ENCODE measurements around the gene GULP1. TPM values are rescaled to one million over a fixed set of nuclear protein-coding genes. Genes with fewer than 3 reads are reported as not detected.

GULP1 gene
- total RNA-seq, 1 donor from 2014 or later = 70.1 TPM

- ATAC-seq (peak; percentile 55), DNase-seq (ENCODE audit: low spot score) (no peak)
- intact Hi-C loops (cut with DNase I) = no loop called here
Observed at GRCh38 chr2:188404341-188405004, 112.8 kb downstream of the GULP1 start.

GRCh38 chr2:188406414-188406813 is 114.7 kb downstream of the GULP1 start:
- intact Hi-C loops (cut with DNase I) = no loop called here
- DNase-seq (ENCODE audit: low spot score) (no peak), ATAC-seq (no peak)

DNA sequence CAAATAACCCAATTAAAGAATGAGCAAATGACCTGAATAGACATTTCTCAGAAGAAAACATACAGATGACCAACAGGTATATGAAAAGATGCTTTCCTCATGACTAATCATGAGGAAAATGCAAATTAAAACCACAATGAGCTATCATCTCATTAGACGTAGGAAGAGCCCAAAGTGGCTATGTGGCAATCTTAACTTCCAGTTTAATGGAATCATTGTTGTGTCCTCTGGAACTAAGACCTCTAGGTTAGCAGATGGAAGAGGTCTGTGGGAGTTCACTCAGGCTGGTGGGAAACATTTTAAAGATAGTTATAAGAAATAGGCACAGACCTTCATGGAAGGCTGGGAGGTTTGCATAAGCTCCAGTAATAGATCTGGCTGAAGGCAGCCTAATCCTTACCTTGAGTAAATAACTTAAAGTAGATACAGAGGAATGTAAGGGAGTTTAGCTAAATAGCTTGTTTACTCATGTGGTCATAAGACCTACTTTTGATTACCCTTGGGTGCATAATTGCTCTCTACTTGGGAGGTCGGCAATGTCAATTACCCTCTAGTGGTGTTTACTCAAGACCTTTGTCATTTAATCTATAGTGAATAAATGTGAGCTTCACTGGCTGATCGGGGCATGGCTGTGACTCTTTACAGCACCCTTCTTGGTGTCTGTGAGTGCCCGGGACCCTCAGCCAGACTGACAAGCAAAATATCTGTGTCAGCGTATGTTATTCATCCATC is 119.0 kb downstream of the GULP1 start:
- ATAC-seq = no peak
- intact Hi-C loops (cut with DNase I) = no loop called here
- no peak for DNase-seq (ENCODE audit: low spot score)

- ATAC-seq = no peak
- intact Hi-C loops (cut with DNase I) = no loop called here
Observed at GRCh38 chr2:188412190-188412589, 120.5 kb downstream of the GULP1 start.

DNA sequence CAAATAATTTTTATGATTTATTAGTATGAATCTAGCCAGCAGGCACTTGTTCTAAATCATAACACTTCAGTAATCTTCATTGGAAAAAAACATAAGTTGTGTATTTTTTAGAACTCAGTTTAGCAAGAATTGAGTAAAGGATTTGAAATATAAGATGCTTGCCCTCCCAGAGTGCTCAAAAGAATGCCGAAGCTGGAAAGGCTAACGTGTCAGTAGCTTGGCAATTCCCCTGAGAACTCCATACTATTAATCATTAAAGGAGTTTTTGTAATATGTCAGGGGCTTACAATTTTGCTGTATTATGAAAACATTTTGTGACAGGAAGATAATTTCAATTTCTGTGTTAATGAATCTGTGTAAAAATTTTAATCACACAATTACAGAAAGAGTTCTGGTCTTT is 122.7 kb downstream of the GULP1 start:
- ATAC-seq (no peak), DNase-seq (ENCODE audit: low spot score) (no peak)
- intact Hi-C loops (cut with DNase I) = no loop called here

More at GRCh38 chr2:188412190-188412589, 120.5 kb downstream of the GULP1 start:
- no peak for DNase-seq (ENCODE audit: low spot score)

DNA sequence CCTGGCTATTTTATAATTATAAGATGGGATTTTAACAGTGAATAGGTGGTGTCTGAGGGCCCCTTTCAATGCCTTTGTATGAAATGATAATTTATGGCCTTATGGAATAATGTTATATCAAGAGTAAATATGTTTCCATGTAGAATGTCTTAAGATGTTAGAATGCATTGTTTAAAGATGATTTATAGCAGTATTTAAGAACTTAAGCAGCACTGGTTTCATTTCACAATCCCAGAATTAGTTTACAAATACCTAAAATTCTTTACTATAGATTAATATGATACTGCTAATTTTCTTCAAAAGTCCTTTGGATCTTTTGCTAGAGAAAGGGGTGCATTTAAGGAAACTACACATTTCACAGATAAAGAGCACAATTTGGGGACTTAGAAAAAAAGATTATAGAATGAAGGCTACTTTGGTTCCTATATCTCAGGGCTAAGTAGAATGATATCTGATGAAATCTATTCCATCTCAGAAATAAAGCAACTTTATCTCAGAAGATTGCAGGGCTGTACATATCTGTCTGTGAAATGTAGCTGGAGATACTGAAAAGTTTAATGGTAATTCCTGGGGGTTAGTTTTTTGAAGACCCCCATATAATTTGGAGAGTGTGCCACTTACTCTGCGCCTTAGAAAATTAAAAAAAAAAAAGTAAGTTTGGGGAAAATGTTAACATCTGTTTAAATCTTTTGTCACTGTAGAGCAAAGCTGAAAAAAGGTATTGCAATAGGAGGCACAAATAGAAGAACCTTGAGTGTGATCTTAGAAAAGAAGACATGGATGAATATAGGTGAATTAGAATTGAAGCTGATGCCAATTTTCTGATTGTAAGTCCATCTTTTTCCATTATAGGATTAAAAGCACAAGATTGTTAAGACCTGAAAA is 123.4 kb downstream of the GULP1 start:
- DNase-seq (ENCODE audit: low spot score) (no peak), ATAC-seq (no peak)
- intact Hi-C loops (cut with DNase I) = no loop called here

DNA sequence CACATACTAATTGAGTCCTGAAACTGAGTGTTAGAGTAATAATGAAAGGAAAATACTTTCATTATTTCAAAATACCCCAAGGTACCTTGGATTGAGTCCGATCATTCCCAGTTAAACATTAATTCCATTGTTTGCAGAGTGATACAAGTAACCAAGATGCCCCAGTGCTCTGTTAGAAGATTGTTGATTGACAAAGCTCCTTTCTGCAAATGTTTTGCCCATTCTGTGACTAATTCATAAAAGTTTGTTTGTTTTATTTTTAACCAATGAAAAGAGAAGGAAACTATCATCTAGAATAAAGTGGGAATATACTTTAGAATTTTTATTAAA is 124.0 kb downstream of the GULP1 start:
- intact Hi-C loops (cut with DNase I) = no loop called here
- ATAC-seq (no peak), DNase-seq (ENCODE audit: low spot score) (no peak)

GRCh38 chr2:188416367-188416766 is 124.7 kb downstream of the GULP1 start:
- DNase-seq (ENCODE audit: low spot score) (no peak), ATAC-seq (no peak)
- intact Hi-C loops (cut with DNase I) = no loop called here

DNA sequence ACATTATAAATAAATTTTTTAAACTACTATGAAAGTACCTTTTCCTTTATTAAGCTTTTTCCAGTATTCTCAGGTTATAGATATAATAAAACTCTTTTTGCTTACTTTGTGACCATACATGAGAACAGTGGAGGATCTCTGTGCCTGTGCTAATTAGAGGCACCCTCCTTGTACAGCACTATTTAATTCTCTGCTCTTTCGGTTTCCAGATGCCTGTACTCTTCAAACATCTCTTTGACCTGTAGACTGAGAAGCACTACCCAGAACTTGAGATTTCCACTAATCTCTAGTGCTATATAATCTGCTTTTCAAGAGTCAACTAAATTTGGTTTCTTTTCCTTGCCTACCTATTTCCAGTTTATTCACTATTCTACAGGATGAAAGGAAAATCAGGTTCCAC is 131.1 kb downstream of the GULP1 start:
- DNase-seq (ENCODE audit: low spot score) (no peak), ATAC-seq (no peak)
- intact Hi-C loops (cut with DNase I) = no loop called here

- intact Hi-C loops (cut with DNase I) = no loop called here
- ATAC-seq (no peak), DNase-seq (ENCODE audit: low spot score) (no peak)
Observed at GRCh38 chr2:188425266-188425665, 133.6 kb downstream of the GULP1 start.

GRCh38 chr2:188426121-188426520 is 134.4 kb downstream of the GULP1 start:
- DNase-seq (ENCODE audit: low spot score) = no peak
- intact Hi-C loops (cut with DNase I) = no loop called here
- ATAC-seq = no peak

DNA sequence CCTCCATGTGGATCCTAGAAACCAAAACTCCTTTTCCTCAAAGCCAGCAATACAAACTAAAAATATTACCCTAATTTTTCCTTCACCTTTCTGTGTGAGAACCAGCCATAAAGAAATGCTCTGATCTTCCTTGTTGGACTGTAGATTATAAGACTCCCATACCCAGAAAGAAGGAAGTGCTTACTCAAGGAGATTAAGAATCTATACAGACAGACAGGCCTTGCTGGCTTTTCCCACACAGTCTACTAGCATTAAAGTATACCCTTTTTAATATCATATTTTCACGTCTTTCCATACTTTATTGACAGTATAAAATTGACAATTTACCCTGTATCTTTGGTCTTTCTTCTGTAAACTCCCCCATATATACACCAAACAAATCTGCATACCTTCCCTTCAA is 139.0 kb downstream of the GULP1 start:
- no peak for ATAC-seq
- no peak for DNase-seq (ENCODE audit: low spot score)
- intact Hi-C loops (cut with DNase I) = no loop called here

- ATAC-seq = no peak
- no peak for DNase-seq (ENCODE audit: low spot score)
- intact Hi-C loops (cut with DNase I) = no loop called here
Observed at GRCh38 chr2:188434018-188434417, 142.3 kb downstream of the GULP1 start.

GRCh38 chr2:188435115-188435514 is 143.4 kb downstream of the GULP1 start:
- no peak for DNase-seq (ENCODE audit: low spot score)
- intact Hi-C loops (cut with DNase I) = no loop called here
- ATAC-seq = no peak

DNA sequence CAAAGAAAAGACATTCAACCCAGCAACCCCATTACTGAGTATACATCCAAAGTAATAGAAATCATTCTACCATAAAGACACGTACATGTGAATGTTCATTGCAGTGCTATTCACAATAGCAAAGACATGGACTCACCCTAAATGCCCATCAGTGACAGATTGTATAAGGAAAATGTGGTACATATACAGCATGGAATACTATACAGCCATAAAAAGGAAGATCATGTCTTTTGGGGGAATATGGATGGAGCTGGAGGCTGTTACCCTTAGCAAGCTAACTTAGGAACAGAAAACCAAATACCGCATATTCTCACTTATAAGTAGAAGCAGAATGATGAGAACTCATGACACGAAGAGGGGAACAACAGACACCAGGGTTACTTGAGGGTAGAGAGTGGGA is 145.9 kb downstream of the GULP1 start:
- no peak for ATAC-seq
- intact Hi-C loops (cut with DNase I) = no loop called here
- DNase-seq (ENCODE audit: low spot score) = no peak

GRCh38 chr2:188439986-188440385 is 148.3 kb downstream of the GULP1 start:
- ATAC-seq (no peak), DNase-seq (ENCODE audit: low spot score) (no peak)
- intact Hi-C loops (cut with DNase I) = no loop called here

- intact Hi-C loops (cut with DNase I) = no loop called here
- ATAC-seq = no peak
- DNase-seq (ENCODE audit: low spot score) = no peak
Observed at GRCh38 chr2:188440849-188441248, 149.2 kb downstream of the GULP1 start.

DNA sequence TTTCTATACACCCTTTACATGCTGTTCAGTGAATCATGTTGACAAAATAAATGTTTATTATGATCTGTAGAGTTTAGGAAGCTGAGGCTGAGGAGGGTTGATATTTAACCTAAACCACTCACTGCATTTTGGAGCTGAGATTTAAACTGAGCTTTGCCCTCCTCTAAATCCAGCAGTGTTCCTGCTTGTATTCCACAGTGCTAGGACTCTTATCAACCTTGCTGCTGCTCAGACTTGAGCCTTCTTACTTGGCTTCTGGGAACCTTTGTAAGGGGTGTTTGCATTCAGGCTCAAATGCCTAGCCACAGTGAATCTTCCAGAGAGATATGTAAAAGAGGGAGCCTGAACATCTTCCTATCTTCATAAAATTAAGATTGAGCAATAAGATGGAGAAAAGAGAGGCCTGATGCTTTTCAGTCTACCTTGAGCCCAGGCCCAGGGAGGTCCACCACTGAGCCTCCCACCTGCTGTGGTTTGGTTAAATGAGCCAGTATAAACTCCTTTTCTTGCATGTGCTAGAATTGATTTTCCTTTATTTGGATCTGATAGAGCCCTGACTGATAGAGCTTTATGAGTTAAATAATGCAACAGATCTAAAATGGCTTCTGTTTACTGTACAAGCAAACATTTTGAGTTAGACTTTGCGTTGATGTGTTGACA is 149.7 kb downstream of the GULP1 start:
- intact Hi-C loops (cut with DNase I) = no loop called here
- ATAC-seq (no peak), DNase-seq (ENCODE audit: low spot score) (no peak)

DNA sequence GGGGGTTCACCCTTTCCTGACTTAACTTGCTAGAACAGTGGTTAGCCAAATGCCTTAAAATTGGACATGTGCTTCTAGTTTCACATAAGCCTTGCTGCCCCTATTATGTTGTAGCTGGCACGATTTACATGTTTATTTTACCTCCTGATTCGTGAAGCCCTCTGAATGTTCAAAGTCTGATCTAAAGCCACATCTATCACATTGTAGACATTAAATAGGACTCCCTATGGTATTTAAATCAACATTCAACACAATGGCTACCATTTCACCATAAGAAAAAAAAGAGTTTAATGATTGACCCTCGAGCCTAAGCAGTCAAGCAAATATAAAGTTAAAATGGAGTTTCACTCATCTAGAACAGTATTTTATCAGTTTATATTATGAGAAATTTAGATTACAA is 151.5 kb downstream of the GULP1 start:
- DNase-seq (ENCODE audit: low spot score) (no peak), ATAC-seq (no peak)
- intact Hi-C loops (cut with DNase I) = no loop called here

All from sciatic nerve (tissue), 2 donors.